ENCODE data around the gene STX1A. TPM values are rescaled to one million over a fixed set of nuclear protein-coding genes. Genes with fewer than 3 reads are reported as not detected.
"Not testable (repeated sequence)": the region's sequence is repeated elsewhere in the genome, so short reads cannot be mapped to it uniquely, and the experiment has no call there.

The STX1A gene
- polyA plus RNA-seq, 1 donor from 2014 or later: 1.6 TPM

- Mint-ChIP-seq H3K36me3 (no peaks in the 10 kb centered on the region), H3K27ac (no peak overlapping the region), H3K9me3 (peaks cover 0 to 2% (median 0%) of the 10 kb centered on the region in 3 donors), H3K4me1 (peaks cover 0 to 6% (median 3%) of the 10 kb centered on the region in 3 donors), H3K4me3 (peak overlapping the region in 1 of 4 donors; percentile 44), H3K27me3 (peaks cover 12% of the 10 kb centered on the region)
Measured at GRCh38 chr7:73669858-73670385, 49.5 kb downstream of the STX1A start.

GRCh38 chr7:73669288-73669701, 50.2 kb downstream of the STX1A start:
- Mint-ChIP-seq H3K4me3 (no peak overlapping the region), H3K4me1 (peaks cover 0 to 6% (median 3%) of the 10 kb centered on the region in 3 donors), H3K36me3 (no peaks in the 10 kb centered on the region), H3K27me3 (peaks cover 17% of the 10 kb centered on the region), H3K9me3 (peaks cover 0 to 2% (median 0%) of the 10 kb centered on the region in 3 donors), H3K27ac (no peak overlapping the region)

- H3K27me3 Mint-ChIP-seq: peaks cover 21% of the 10 kb centered on the region
- H3K9me3 Mint-ChIP-seq: peaks cover 0 to 2% (median 0%) of the 10 kb centered on the region in 3 donors
- H3K4me1 Mint-ChIP-seq: peaks cover 0 to 6% (median 3%) of the 10 kb centered on the region in 3 donors
- peak overlapping the region in 1 of 3 donors; percentile 51 for H3K27ac Mint-ChIP-seq
- H3K36me3 Mint-ChIP-seq: no peaks in the 10 kb centered on the region
- H3K4me3 Mint-ChIP-seq: peak overlapping the region in 3 of 4 donors; percentile 58 to 83 (median 82)
Measured at GRCh38 chr7:73668886-73669230, 50.6 kb downstream of the STX1A start.

- H3K9me3 Mint-ChIP-seq: peaks cover under 1 to 2% (median 1%) of the 10 kb centered on the region in 3 donors
- H3K4me1 Mint-ChIP-seq: peaks cover 0 to 6% (median 3%) of the 10 kb centered on the region in 3 donors
- H3K27ac Mint-ChIP-seq: peak overlapping the region in 1 of 3 donors; percentile 51
- H3K27me3 Mint-ChIP-seq: peaks cover 23% of the 10 kb centered on the region
- peaks cover 1% of the 10 kb centered on the region for H3K36me3 Mint-ChIP-seq
- H3K4me3 Mint-ChIP-seq: peak overlapping the region; percentile 58 to 83 (median 75)
Measured at GRCh38 chr7:73668103-73668885, 51.2 kb downstream of the STX1A start.

- H3K9me3 Mint-ChIP-seq: peaks cover 4 to 5% (median 5%) of the 10 kb centered on the region in 3 donors
- H3K27ac Mint-ChIP-seq: peak within 1 kb of the TSS; percentile 35 to 81 (median 58)
- peak within 1 kb of the TSS; percentile 66 to 93 (median 84) for H3K4me3 Mint-ChIP-seq
- peaks cover 2% of the 10 kb centered on the region for H3K36me3 Mint-ChIP-seq
- H3K4me1 Mint-ChIP-seq: peaks cover 0 to 6% (median 3%) of the 10 kb centered on the region in 3 donors
- H3K27me3 Mint-ChIP-seq: peaks cover 30% of the 10 kb centered on the region
Measured at GRCh38 chr7:73667344-73668102, 51.9 kb downstream of the STX1A start, which contains the start of gene VPS37D. Gene VPS37D (plus strand): TSS chr7:73667831. CDS start chr7:73667959, 128 bp downstream.

- Mint-ChIP-seq H3K4me3 (no peak overlapping the region), H3K36me3 (peaks cover 2% of the 10 kb centered on the region), H3K4me1 (peaks cover 0 to 3% (median 1%) of the 10 kb centered on the region in 3 donors), H3K9me3 (peaks cover 4 to 5% (median 5%) of the 10 kb centered on the region in 3 donors), H3K27me3 (peaks cover 32% of the 10 kb centered on the region), H3K27ac (no peak overlapping the region)
Measured at GRCh38 chr7:73663033-73663432, 56.4 kb downstream of the STX1A start.

- not testable (repeated sequence) for H3K27ac Mint-ChIP-seq, H3K4me1 Mint-ChIP-seq, H3K4me3 Mint-ChIP-seq, H3K36me3 Mint-ChIP-seq, H3K9me3 Mint-ChIP-seq
- H3K27me3 Mint-ChIP-seq: peaks cover 31% of the 10 kb centered on the region
Measured at GRCh38 chr7:73660594-73660993, 58.9 kb downstream of the STX1A start.

GRCh38 chr7:73659983-73660382, 59.5 kb downstream of the STX1A start:
- Mint-ChIP-seq H3K36me3 (peaks cover 2% of the 10 kb centered on the region), H3K27me3 (peaks cover 26% of the 10 kb centered on the region), H3K9me3 (peaks cover 3 to 11% (median 4%) of the 10 kb centered on the region in 3 donors), H3K27ac (no peak overlapping the region), H3K4me1 (peaks cover 0 to 1% (median 0%) of the 10 kb centered on the region in 3 donors), H3K4me3 (no peak overlapping the region)

GRCh38 chr7:73655309-73655708, 64.2 kb downstream of the STX1A start:
- H3K36me3 Mint-ChIP-seq, H3K9me3 Mint-ChIP-seq, H3K27ac Mint-ChIP-seq, H3K4me3 Mint-ChIP-seq, H3K4me1 Mint-ChIP-seq: not testable (repeated sequence)
- peaks cover 17% of the 10 kb centered on the region for H3K27me3 Mint-ChIP-seq

- Mint-ChIP-seq H3K27ac (peak overlapping the region in 1 of 3 donors; percentile 29), H3K36me3 (no peaks in the 10 kb centered on the region), H3K4me3 (no peak overlapping the region), H3K27me3 (peaks cover 25% of the 10 kb centered on the region), H3K9me3 (peaks cover 0 to 7% (median 2%) of the 10 kb centered on the region in 3 donors), H3K4me1 (peaks cover 0 to 2% (median 0%) of the 10 kb centered on the region in 3 donors)
Measured at GRCh38 chr7:73652541-73652949, 66.9 kb downstream of the STX1A start.

GRCh38 chr7:73650524-73650923, 68.9 kb downstream of the STX1A start:
- Mint-ChIP-seq H3K4me3 (peak overlapping the region in 2 of 4 donors; percentile 5 to 36), H3K27ac (no peak overlapping the region), H3K36me3 (no peaks in the 10 kb centered on the region), H3K27me3 (peaks cover 34% of the 10 kb centered on the region), H3K9me3 (peaks cover 0 to 7% (median 2%) of the 10 kb centered on the region in 3 donors), H3K4me1 (peaks cover 0 to 2% (median 2%) of the 10 kb centered on the region in 3 donors)

GRCh38 chr7:73649576-73649975, 69.9 kb downstream of the STX1A start:
- peaks cover 0 to 2% (median 0%) of the 10 kb centered on the region in 3 donors for H3K9me3 Mint-ChIP-seq
- H3K27me3 Mint-ChIP-seq: peaks cover 43% of the 10 kb centered on the region
- H3K4me3 Mint-ChIP-seq: peak overlapping the region in 1 of 4 donors; percentile 50
- peaks cover 0 to 2% (median 2%) of the 10 kb centered on the region in 3 donors for H3K4me1 Mint-ChIP-seq
- no peaks in the 10 kb centered on the region for H3K36me3 Mint-ChIP-seq
- H3K27ac Mint-ChIP-seq: no peak overlapping the region
